Endodermal cell (in vitro differentiated cells): ENCODE measurements around the gene CUX1. TPM values are rescaled to one million over a fixed set of nuclear protein-coding genes. Genes with fewer than 3 reads are reported as not detected.

Source experiments
- DNase-seq: peaks from one replicate; pipeline ENCODE4 v3.0.0-alpha.2; 2017
- H3K27ac ChIP-seq: 2 replicates; pipeline ENCODE4 v1.5.1; 2013; ENCODE audit warnings: mild to moderate bottlenecking, low read depth, low read length, moderate library complexity
- H3K27me3 ChIP-seq: 2 replicates; pipeline ENCODE4 v1.6.1; 2013; ENCODE audit warnings: mild to moderate bottlenecking, low read length, moderate library complexity; ENCODE audit not compliant: insufficient read depth, control insufficient read depth, poor library complexity, severe bottlenecking
- H3K36me3 ChIP-seq: 2 replicates; pipeline ENCODE4 v1.7.0; 2013; ENCODE audit warnings: mild to moderate bottlenecking, low read length, moderate library complexity; ENCODE audit not compliant: control insufficient read depth, insufficient read depth
- H3K4me1 ChIP-seq: one replicate; pipeline ENCODE4 v1.7.0; 2013; ENCODE audit warnings: low read length; ENCODE audit not compliant: control insufficient read depth, insufficient read depth
- H3K4me3 ChIP-seq: 2 replicates; pipeline ENCODE4 v1.5.1; 2013; ENCODE audit warnings: mild to moderate bottlenecking, low read length, moderate library complexity
- H3K9ac ChIP-seq: 2 replicates; pipeline ENCODE4 v1.6.1; 2013; ENCODE audit warnings: mild to moderate bottlenecking, low read length, moderate library complexity; ENCODE audit not compliant: poor library complexity, severe bottlenecking; ENCODE audit errors: extremely low read depth
- H3K9me3 ChIP-seq: 2 replicates; pipeline ENCODE4 v1.6.1; 2013; ENCODE audit warnings: mild to moderate bottlenecking, low read length, moderate library complexity; ENCODE audit not compliant: control insufficient read depth
- H3K27ac Mint-ChIP-seq: 2 replicates; pipeline ENCODE4 v1.8.0; 2020; ENCODE audit warnings: mixed read lengths
- H3K27me3 Mint-ChIP-seq: 2 replicates; pipeline ENCODE4 v1.8.0; 2021; ENCODE audit warnings: mild to moderate bottlenecking, mixed read lengths; ENCODE audit not compliant: insufficient read depth
- H3K36me3 Mint-ChIP-seq: 2 replicates; pipeline ENCODE4 v1.8.0; 2020; ENCODE audit warnings: low read depth, mixed read lengths
- H3K4me1 Mint-ChIP-seq: 2 replicates; pipeline ENCODE4 v1.8.0; 2020; ENCODE audit warnings: mixed read lengths
- H3K4me3 Mint-ChIP-seq: 2 replicates; pipeline ENCODE4 v1.8.0; 2020; ENCODE audit warnings: mild to moderate bottlenecking, moderate library complexity, mixed read lengths
- H3K9me3 Mint-ChIP-seq: 2 replicates; pipeline ENCODE4 v1.8.0; 2020; ENCODE audit warnings: mild to moderate bottlenecking, mixed read lengths
- CTCF ChIP-seq: fragments of 200-600 bp; sonication (generic); conservative IDR thresholded peaks from 2 replicates; pipeline ENCODE4 v1.5.0; 2021; ENCODE audit warnings: antibody characterized with exemption, mild to moderate bottlenecking
- WGBS, 2 experiments: methylation state at CpG; one replicate each; pipeline versions ENCODE4 v1.1.5 to v1.1.7; 2013; ENCODE audit warnings: missing lambda C conversion rate in 2 of 2, mixed read lengths in 1 of 2; ENCODE audit not compliant: insufficient coverage in 1 of 2, insufficient read length in 1 of 2; 5-methylcytosine and 5-hydroxymethylcytosine counted together
- total RNA-seq, 2 donors: library from RNA; stranded (reverse); fragmentation: NEBNext Ultra II Directional in 1 of 2; extraction: Animal tissue kit (Norgen Biotek cat#: 25700) in 1 of 2; gene quantifications; 2 replicates in 1 of 2; 3 replicates in 1 of 2; pipeline ENCODE4 v1.2.1, GENCODE V29; 2021

Gene CUX1
- total RNA-seq, 2 donors from 2014 or later = 85.1 to 108 TPM

- Mint-ChIP-seq H3K27me3 (no peaks in the 10 kb centered on the region), H3K4me1 (peaks cover 42% of the 10 kb centered on the region), H3K9me3 (no peaks in the 10 kb centered on the region), H3K27ac (peak overlapping the region; percentile 69), H3K4me3 (no peak overlapping the region), H3K36me3 (peaks cover 13% of the 10 kb centered on the region)
- Histone ChIP-seq H3K4me1 (no peaks in the 10 kb centered on the region), H3K27me3 (no peaks in the 10 kb centered on the region), H3K27ac (peak overlapping the region; percentile 16), H3K4me3 (no peak overlapping the region), H3K9ac (no peak overlapping the region), H3K36me3 (peaks cover 10% of the 10 kb centered on the region), H3K9me3 (no peaks in the 10 kb centered on the region)
- no peak for TF ChIP-seq CTCF
- no peak for DNase-seq
- WGBS, 2 experiments = 85 to 86% methylated on average over 10 to 16 of the region's 18 CpGs
Measured at GRCh38 chr7:101862280-101863220, 45.1 kb downstream of the CUX1 start.

GRCh38 chr7:101863598-101863997, 46.2 kb downstream of the CUX1 start:
- Mint-ChIP-seq H3K36me3 (peaks cover 16% of the 10 kb centered on the region), H3K4me1 (peaks cover 45% of the 10 kb centered on the region), H3K27ac (no peak overlapping the region), H3K27me3 (no peaks in the 10 kb centered on the region), H3K9me3 (no peaks in the 10 kb centered on the region), H3K4me3 (no peak overlapping the region)
- WGBS, 2 experiments = 94 to 99% methylated on average over 5 to 6 of the region's 6 CpGs
- H3K27me3 ChIP-seq = no peaks in the 10 kb centered on the region
- peaks cover 10% of the 10 kb centered on the region for H3K36me3 ChIP-seq
- no peak overlapping the region for H3K9ac ChIP-seq
- no peak for TF ChIP-seq CTCF
- no peaks in the 10 kb centered on the region for H3K4me1 ChIP-seq
- H3K27ac ChIP-seq = no peak overlapping the region
- no peaks in the 10 kb centered on the region for H3K9me3 ChIP-seq
- DNase-seq = no peak
- H3K4me3 ChIP-seq = no peak overlapping the region

- TF ChIP-seq CTCF = no peak
- H3K4me1 Mint-ChIP-seq = peaks cover 45% of the 10 kb centered on the region
- no peaks in the 10 kb centered on the region for H3K9me3 Mint-ChIP-seq
- no peak overlapping the region for H3K27ac Mint-ChIP-seq
- H3K4me3 ChIP-seq = no peak overlapping the region
- H3K27ac ChIP-seq = no peak overlapping the region
- no peak overlapping the region for H3K4me3 Mint-ChIP-seq
- no peaks in the 10 kb centered on the region for H3K27me3 ChIP-seq
- 83 to 100% methylated on average over 1 to 4 of the region's 4 CpGs for WGBS, 2 experiments
- H3K9me3 ChIP-seq = no peaks in the 10 kb centered on the region
- no peaks in the 10 kb centered on the region for H3K4me1 ChIP-seq
- no peaks in the 10 kb centered on the region for H3K27me3 Mint-ChIP-seq
- no peak for DNase-seq
- peaks cover 10% of the 10 kb centered on the region for H3K36me3 ChIP-seq
- peaks cover 16% of the 10 kb centered on the region for H3K36me3 Mint-ChIP-seq
- no peak overlapping the region for H3K9ac ChIP-seq
Measured at GRCh38 chr7:101864039-101864438, 46.6 kb downstream of the CUX1 start.
